Activated naive CD4-positive, alpha-beta T cell treated with anti-CD3 and anti-CD28 coated beads, Interleukin-2, amount 50 U/mL, for 16 hours (primary cell): Measurements from ENCODE around the gene FAM241A.
"Not testable (repeated sequence)": the region's sequence is repeated elsewhere in the genome, so short reads cannot be mapped to it uniquely, and the experiment has no call there.

Experiments used
- DNase-seq: peaks from one replicate; pipeline ENCODE4 v3.0.0-alpha.2; 2020

The FAM241A gene

GRCh38 chr4:112145326-112145789 is at the start of gene FAM241A:
Gene FAM241A, plus strand, starts transcription at chr4:112145454. Its CDS starts 127 bp downstream, at chr4:112145581.
- DNase-seq: peak; percentile 89

- DNase-seq: no peak
Observed at GRCh38 chr4:112098841-112099530, 46.3 kb upstream of the FAM241A start.

- no peak for DNase-seq
Observed at GRCh38 chr4:112099701-112100297, 45.5 kb upstream of the FAM241A start.

- no peak for DNase-seq
Observed at GRCh38 chr4:112102875-112103370, 42.3 kb upstream of the FAM241A start.

- DNase-seq: no peak
Observed at GRCh38 chr4:112105201-112105969, 39.9 kb upstream of the FAM241A start.

- no peak for DNase-seq
Observed at GRCh38 chr4:112109360-112110058, 35.7 kb upstream of the FAM241A start.

- DNase-seq: no peak
Observed at GRCh38 chr4:112110059-112110425, 35.2 kb upstream of the FAM241A start.

GRCh38 chr4:112111306-112111705 is 33.9 kb upstream of the FAM241A start:
- no peak for DNase-seq

GRCh38 chr4:112112095-112112494 is 33.2 kb upstream of the FAM241A start:
- DNase-seq: not testable (repeated sequence)

- DNase-seq: no peak
Observed at GRCh38 chr4:112112590-112113170, 32.6 kb upstream of the FAM241A start.

GRCh38 chr4:112113864-112114263 is 31.4 kb upstream of the FAM241A start:
- no peak for DNase-seq

GRCh38 chr4:112114452-112114851 is 30.8 kb upstream of the FAM241A start:
- no peak for DNase-seq

- DNase-seq: no peak
Observed at GRCh38 chr4:112118742-112119352, 26.4 kb upstream of the FAM241A start.

- DNase-seq: peak; percentile 11
Observed at GRCh38 chr4:112119353-112119783, 25.9 kb upstream of the FAM241A start.

- no peak for DNase-seq
Observed at GRCh38 chr4:112120021-112120420, 25.2 kb upstream of the FAM241A start.

- DNase-seq: no peak
Observed at GRCh38 chr4:112125416-112125815, 19.8 kb upstream of the FAM241A start.

- no peak for DNase-seq
Observed at GRCh38 chr4:112127048-112127637, 18.1 kb upstream of the FAM241A start.

GRCh38 chr4:112127803-112128202 is 17.5 kb upstream of the FAM241A start:
- no peak for DNase-seq

- DNase-seq: no peak
Observed at GRCh38 chr4:112128452-112128851, 16.8 kb upstream of the FAM241A start.

GRCh38 chr4:112130906-112131305 is 14.3 kb upstream of the FAM241A start:
- DNase-seq: no peak

- DNase-seq: no peak
Observed at GRCh38 chr4:112136551-112136950, 8.7 kb upstream of the FAM241A start.

- no peak for DNase-seq
Observed at GRCh38 chr4:112138538-112138937, 6.7 kb upstream of the FAM241A start.
